Effector memory CD4-positive, alpha-beta T cell (primary cell): Measurements from ENCODE around the gene NOB1.

Source experiments
- DNase-seq, 3 donors: peaks; one replicate each; pipeline ENCODE4 v3.0.0-alpha.2; 2020
- H3K27ac ChIP-seq: 2 replicates; pipeline ENCODE4 v1.7.0; 2013; ENCODE audit warnings: mild to moderate bottlenecking, low read length, moderate library complexity; ENCODE audit not compliant: insufficient read depth, poor library complexity, severe bottlenecking
- H3K27me3 ChIP-seq: replicated peaks from 2 replicates; pipeline ENCODE4 v1.7.0; 2013; ENCODE audit warnings: mild to moderate bottlenecking, low read length; ENCODE audit not compliant: insufficient read depth, control insufficient read depth, poor library complexity, severe bottlenecking
- H3K36me3 ChIP-seq: 2 replicates; pipeline ENCODE4 v1.7.0; 2013; ENCODE audit warnings: mild to moderate bottlenecking, low read length, moderate library complexity; ENCODE audit not compliant: control insufficient read depth, insufficient read depth
- H3K4me1 ChIP-seq: 2 replicates; pipeline ENCODE4 v1.7.0; 2013; ENCODE audit warnings: low read length, mild to moderate bottlenecking; ENCODE audit not compliant: control insufficient read depth, insufficient read depth, poor library complexity, severe bottlenecking
- H3K4me3 ChIP-seq: 2 replicates; pipeline ENCODE4 v1.7.0; 2013; ENCODE audit warnings: low read length, low read depth, mild to moderate bottlenecking; ENCODE audit not compliant: insufficient read depth, poor library complexity, severe bottlenecking
- H3K9me3 ChIP-seq: 2 replicates; pipeline ENCODE4 v1.7.0; 2013; ENCODE audit warnings: mild to moderate bottlenecking, low read length, moderate library complexity; ENCODE audit not compliant: control insufficient read depth

Gene NOB1

DNA sequence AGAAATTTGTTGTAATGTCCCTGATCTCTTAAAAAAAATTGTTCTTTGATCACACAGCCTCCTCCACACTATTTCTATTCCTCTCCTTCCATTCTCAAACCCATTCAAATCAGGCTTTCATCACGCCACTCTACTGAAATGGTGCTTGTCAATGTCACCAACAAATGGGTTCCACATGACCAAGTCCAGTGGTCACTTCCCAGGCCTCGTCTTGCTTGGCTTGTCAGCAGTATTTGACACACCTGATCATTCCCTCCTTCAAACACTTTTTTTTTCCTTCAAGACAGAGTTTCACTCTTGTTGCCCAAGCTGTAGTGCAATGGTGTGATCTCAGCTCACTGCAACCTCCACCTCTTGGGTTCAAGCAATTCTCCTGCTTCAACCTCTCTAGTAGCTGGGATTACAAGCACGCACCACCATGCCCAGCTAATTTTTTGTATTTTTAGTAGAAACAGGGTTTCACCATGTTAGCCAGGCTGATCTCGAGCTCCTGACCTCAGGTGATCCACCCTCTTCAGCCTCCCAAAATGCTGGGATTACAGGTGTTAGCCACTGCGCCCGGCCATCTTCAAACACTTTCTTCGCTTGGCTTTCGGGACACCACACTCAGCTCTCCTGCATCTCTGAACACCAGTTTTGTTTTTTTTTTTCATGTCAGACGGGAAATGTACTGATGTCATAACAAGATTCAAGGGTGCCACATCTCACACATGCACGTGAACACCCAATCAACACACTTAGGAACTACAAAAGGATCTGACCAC lies 46.6 kb downstream of the NOB1 start:
- Histone ChIP-seq H3K27ac (no peak overlapping the region), H3K4me3 (no peak overlapping the region), H3K27me3 (no peaks in the 10 kb centered on the region), H3K36me3 (peaks cover 3% of the 10 kb centered on the region), H3K4me1 (no peaks in the 10 kb centered on the region), H3K9me3 (no peaks in the 10 kb centered on the region)
- DNase-seq: no peak

DNA sequence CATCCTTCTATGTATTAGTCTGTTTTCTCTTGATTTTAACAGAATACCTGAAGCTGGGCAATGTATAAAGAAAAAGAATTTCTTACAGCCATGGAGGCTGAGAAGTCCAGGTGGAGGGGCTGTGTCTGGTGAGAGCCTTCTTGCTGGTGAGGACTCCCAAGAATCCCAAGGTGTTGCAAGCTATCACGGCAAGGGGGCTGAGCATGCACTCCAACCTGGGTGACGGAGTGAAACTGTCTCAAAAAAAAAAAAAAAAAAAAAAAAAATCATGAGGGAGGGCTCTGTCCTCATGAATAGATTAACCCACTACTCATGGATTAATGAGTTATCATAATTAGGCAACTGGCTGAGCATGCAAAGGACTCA lies 47.8 kb downstream of the NOB1 start:
- no peak for DNase-seq
- H3K4me3 ChIP-seq: no peak overlapping the region
- no peaks in the 10 kb centered on the region for H3K27me3 ChIP-seq
- H3K4me1 ChIP-seq: no peaks in the 10 kb centered on the region
- peaks cover 1% of the 10 kb centered on the region for H3K36me3 ChIP-seq
- H3K9me3 ChIP-seq: no peaks in the 10 kb centered on the region
- H3K27ac ChIP-seq: no peak overlapping the region

DNA sequence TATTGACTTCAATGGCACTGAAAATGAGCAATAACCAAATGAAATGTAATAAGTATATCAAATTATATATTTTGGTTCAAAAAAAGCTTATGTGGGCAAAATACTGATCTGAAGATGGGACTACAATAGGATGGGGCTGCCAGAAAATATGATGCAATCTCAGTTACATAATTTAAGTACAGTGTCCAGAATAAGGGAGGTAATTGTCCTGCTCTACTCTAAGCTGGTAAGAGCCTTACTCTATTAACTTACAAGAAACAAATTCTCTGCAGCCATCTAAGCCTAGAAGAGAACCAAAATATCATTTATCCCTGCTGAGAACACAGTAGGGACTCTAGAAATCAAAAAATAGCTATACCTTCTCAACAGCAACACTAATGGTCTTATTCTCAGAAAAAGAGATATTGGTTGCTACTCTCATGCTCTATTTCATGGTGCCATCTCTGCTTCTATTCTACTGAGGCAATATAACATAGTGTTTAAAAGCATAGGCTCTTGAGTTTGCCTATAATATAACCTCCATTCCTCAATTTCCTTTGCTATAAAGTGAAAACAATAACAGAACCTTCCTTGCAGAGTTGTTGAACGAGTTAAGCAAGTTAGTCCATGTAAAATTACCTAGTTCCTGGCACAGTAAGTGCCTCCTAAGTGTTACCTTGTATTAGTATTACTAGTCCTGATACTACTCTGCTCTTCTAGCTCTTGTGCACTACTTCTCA lies 48.3 kb downstream of the NOB1 start:
- no peak overlapping the region for H3K4me3 ChIP-seq
- H3K36me3 ChIP-seq: no peaks in the 10 kb centered on the region
- DNase-seq: no peak
- no peaks in the 10 kb centered on the region for H3K9me3 ChIP-seq
- H3K27ac ChIP-seq: no peak overlapping the region
- H3K4me1 ChIP-seq: no peaks in the 10 kb centered on the region
- no peaks in the 10 kb centered on the region for H3K27me3 ChIP-seq

DNA sequence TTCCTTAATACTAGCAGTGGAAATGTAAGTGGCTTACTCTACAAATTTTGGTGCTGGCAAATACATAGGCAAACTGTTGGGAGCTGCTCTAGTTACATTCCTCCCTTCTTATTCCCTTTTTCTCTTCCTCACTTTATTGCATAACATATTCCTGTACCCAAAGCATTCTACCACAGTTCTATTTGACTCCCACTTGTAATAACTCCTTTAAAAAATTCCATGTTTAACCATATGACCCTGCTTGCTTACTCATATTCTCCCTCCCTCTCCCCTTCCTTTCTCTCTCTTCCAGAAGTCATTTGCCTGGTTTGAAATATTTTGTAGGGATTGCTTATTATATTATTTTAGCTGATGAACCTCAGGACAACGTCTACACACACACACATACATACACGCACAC lies 51.1 kb downstream of the NOB1 start:
- H3K36me3 ChIP-seq: no peaks in the 10 kb centered on the region
- H3K4me3 ChIP-seq: no peak overlapping the region
- H3K27ac ChIP-seq: no peak overlapping the region
- H3K27me3 ChIP-seq: no peaks in the 10 kb centered on the region
- H3K4me1 ChIP-seq: no peaks in the 10 kb centered on the region
- no peaks in the 10 kb centered on the region for H3K9me3 ChIP-seq
- no peak for DNase-seq

DNA sequence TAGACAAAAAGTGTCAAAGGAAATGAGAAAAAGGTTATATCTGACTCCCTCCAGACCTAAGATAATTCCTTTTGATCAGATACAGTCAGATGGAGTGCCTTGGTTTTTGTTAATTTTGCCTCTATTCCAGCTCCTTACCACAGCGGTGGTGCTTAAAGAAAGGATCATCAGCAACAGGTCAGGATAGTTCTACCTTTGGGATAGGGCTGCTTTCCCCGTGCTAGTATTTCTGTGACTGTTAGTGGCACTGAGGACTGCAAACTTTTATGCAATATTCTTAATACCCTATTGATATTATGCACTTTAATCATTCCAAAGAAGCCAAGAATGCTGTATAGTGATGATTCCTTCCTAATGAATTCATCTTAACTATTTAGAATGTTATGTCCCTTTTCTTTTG lies 52.9 kb downstream of the NOB1 start:
- H3K4me1 ChIP-seq: no peaks in the 10 kb centered on the region
- no peak overlapping the region for H3K4me3 ChIP-seq
- H3K27me3 ChIP-seq: no peaks in the 10 kb centered on the region
- H3K36me3 ChIP-seq: peaks cover 4% of the 10 kb centered on the region
- no peak for DNase-seq
- H3K9me3 ChIP-seq: no peaks in the 10 kb centered on the region
- no peak overlapping the region for H3K27ac ChIP-seq

DNA sequence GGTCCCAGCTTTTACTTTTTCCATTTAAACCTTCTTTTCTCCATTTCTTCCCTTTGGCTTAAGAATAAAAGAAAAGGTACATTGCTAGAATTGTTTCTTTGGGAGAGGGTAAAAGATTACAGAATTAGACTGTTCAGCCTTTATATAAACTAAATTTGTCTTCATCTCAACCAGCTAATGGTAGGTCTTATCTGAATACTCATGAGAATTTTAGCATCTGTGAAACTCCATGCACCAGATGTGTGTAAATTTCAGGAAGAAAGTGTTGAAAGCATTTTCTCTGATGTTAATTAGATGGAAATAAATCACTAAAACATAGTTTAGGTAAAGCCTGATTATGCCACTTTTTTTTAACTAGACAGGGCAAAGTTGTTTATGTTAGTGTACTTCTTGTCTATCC lies 53.3 kb downstream of the NOB1 start:
- peaks cover 4% of the 10 kb centered on the region for H3K36me3 ChIP-seq

DNA sequence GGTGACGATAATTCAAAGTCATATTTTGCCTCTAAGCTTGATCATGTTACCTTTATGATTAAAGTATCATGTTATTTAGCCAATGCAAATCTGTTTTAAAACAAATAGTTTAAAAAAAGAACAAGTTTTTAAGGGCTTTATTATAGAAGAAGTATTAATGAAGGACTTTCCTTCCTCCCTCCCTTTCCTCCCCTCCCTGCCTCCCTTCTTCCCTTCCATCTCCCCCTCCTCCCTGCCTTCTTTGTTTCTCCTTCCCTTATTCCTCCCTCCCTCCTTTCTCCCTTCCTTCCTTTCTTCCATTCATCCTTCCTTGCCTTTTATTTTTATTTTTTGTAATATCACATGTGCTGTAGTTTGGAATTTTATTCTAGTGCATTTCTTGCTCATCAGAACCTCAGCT lies 54.8 kb downstream of the NOB1 start:
- DNase-seq: no peak
- no peak overlapping the region for H3K4me3 ChIP-seq
- no peak overlapping the region for H3K27ac ChIP-seq
- H3K27me3 ChIP-seq: no peaks in the 10 kb centered on the region
- H3K36me3 ChIP-seq: peaks cover 18% of the 10 kb centered on the region
- no peaks in the 10 kb centered on the region for H3K4me1 ChIP-seq
- H3K9me3 ChIP-seq: no peaks in the 10 kb centered on the region

More for the DNA sequence above, 53.3 kb downstream of the NOB1 start:
- Histone ChIP-seq H3K4me3 (no peak overlapping the region), H3K27me3 (no peaks in the 10 kb centered on the region), H3K27ac (no peak overlapping the region), H3K4me1 (no peaks in the 10 kb centered on the region), H3K9me3 (no peaks in the 10 kb centered on the region)
- DNase-seq: no peak

DNA sequence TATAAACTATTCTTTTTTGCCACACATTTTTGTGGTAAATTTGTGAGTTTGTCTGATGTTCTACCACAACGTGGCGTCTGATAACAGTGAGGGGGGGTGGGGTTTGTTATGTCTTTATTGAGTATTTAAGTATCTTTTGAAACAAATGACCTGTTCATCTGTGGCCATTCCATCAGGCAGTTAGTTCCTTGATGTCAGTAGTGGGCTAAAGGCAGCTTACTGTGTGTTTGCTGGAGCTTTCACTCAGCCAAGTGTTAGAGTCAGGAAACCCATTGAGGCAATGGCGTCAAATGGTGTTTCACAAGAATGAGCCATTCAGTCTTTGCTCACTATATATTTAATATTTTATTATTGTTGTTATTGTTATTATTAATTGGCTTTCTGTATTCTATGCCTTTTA lies 56.3 kb downstream of the NOB1 start:
- DNase-seq: no peak
- Histone ChIP-seq H3K4me3 (no peak overlapping the region), H3K4me1 (no peaks in the 10 kb centered on the region), H3K27me3 (no peaks in the 10 kb centered on the region), H3K9me3 (no peaks in the 10 kb centered on the region), H3K27ac (no peak overlapping the region), H3K36me3 (peaks cover 30% of the 10 kb centered on the region)

DNA sequence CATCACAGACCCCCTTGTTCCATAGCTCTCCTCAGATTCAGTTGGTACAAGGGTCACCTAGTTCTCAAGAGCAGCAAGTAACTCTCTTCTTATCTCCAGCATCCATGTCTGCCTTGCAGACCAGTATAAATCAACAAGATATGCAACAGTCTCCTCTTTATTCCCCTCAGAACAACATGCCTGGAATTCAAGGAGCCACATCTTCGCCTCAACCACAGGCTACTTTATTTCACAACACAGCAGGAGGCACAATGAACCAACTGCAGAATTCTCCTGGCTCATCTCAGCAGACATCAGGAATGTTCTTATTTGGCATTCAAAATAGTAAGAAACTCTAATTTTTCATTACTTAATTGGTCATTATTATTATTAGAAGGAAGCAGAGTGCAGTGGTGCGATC lies 60.8 kb downstream of the NOB1 start:
- H3K36me3 ChIP-seq: peaks cover 51% of the 10 kb centered on the region
- no peaks in the 10 kb centered on the region for H3K4me1 ChIP-seq
- H3K4me3 ChIP-seq: no peak overlapping the region
- no peaks in the 10 kb centered on the region for H3K9me3 ChIP-seq
- DNase-seq: no peak
- no peaks in the 10 kb centered on the region for H3K27me3 ChIP-seq
- H3K27ac ChIP-seq: no peak overlapping the region
